Ammon's horn (tissue), 1 donor: ENCODE data around the gene SEMA6A.
A peak's percentile ranks its signal among the peaks of the same experiment; 100 is the strongest.

Source experiments
- DNase-seq: peaks from one replicate; pipeline ENCODE4 v3.0.0-alpha.2; 2016; ENCODE audit warnings: low spot score

SEMA6A gene

DNA sequence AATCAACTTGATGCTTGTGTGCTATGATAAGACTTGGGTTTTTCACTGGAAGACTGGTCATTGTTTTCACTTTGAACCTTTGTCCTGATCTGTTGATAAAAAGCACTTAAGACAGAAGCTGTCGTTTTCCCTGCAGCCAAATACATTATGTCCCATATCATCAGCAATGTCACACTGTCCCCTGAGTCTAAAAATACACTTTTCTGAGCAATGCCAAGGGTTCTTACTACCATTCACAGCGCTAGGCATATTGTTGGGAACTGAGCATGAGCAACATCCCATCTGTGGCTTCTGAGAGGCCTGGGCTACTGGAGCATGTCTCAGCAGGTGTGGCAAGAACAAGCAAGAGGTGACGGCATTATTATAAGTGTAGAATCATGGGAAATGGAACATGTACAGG is 81.8 kb downstream of the SEMA6A start:
- DNase-seq: no peak

DNA sequence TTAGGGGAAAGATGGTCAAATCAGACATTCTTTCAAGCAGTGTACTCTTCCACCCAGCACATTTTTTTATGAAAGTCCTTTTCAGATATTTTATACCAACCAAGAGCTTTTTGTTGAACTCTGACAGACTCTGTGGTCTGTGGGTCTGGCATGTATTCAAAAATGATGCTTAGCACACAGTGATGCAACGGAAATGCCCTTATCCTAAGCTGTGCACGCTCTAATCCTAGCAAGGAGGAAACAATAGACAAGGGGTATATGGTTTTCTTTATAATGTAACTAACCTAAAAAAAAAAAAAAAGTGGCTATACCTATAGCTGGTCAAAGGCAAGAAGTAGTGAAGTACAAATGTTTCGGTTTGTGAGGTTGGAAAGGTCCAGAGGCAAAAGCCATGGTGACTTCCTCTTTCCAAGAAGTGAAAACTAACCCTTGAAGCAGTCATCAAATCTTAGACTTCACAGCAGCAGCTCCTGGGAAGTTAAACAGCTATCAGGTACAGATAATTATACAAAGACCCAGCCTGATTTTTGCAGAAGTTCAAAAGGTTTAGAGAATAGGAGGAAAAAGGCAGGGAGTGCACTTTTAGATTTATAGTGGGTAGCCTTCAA is 82.5 kb downstream of the SEMA6A start:
- DNase-seq: peak; percentile 47

DNA sequence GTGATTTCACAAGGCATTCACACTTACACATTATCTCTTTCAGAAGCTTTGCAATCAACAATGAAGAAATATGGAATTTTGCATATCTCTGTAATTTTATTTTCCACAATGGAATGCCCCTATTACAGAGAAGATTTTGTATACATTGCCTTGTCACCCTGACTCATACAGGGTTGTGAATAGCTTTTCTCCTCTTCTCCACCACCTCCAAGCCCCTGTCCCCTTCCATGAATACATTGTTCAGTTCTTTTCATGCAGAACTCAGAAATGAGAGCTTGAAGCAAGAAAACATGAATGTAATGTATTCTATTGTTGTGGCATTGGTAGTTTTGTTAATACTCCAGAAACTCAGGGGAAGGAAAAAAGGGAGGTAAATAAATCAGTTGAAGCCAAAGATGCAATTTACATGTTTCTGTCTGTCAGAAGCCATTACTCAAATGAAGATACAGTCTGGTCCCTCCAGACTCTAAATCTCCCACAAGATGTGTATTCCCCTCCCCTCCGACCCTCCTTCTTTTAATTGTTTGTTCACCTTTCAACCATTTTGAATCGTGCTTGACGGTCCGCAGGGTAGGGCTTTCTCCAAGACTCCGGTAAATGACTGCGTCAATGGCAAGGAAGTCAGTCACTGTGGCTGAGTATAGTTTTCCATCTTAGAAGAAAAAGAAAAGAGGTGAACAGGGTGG is 86.1 kb downstream of the SEMA6A start:
- DNase-seq: no peak

DNA sequence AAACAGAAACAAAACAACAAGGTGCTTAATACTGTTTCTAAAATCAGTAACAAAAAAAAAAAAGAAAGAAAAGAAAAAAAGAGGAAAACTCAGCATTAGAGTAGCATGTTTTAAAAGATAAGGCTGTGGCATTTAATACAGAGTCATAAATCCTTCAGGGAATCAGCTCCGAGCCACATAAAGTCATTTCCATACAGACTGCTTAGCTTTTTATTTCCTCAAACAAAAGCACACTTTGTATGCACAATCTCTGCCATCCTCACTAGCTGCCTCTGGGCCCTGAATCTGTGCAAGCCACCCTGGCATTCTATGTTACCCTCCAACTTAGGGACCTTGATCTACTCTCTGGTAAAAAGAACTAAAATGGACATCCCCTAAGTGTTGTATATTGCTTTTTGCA is 87.6 kb downstream of the SEMA6A start:
- DNase-seq: peak; percentile 58

DNA sequence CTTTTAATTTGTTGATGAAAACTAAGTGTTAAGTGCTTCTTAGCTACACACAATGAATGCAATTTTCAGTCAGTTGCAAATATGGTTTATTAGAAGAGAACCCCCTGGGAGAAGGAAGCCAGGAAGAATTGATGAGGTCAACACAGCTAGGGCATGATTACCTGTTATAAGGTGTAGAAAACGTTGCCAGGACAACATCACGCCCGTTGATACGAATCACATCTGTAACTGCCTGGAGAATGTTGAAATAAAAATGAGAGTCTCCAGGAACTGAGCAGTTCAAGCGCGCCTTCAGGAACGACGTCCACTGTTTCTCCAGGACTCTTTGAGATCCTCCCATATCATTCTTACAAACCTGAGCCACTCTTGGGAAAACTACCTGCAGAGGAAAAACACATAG is 88.0 kb downstream of the SEMA6A start:
- DNase-seq: no peak

DNA sequence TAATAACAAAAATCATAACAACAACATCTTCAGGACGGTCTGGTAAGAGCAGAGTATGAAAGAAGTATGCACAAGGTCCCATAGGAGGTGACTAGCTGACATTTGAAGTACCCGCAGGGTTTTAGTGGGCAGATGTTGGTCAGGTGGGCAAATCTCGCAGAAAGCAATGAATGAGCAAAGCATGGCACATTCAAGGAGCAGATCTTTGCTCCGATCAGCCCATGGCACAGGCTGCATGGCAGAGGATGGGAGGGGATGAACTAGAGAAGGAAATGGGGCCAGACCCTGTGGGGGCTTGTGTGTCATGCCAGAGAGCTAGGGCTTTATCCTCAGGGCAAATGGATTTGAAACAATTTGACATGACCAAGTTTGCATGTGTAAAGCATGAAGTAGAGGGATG is 90.0 kb downstream of the SEMA6A start:
- no peak for DNase-seq

DNA sequence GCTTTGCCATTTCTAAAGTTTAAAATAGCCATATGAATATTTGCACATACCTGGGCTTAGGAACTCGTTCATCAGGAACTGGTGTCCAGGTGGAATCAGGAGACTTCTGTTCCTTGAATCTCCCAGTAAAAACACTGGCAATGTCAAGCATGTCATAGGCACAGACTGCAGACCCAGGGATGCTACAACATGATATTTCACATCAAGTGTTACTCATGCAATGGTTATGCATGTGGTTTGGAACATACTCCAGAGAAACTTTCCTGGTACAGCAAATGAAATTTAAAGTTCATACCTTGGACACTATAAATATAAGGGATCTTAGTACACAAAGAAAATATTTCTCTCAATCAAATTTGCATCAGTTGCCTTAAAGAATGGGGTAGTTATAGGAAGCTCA is 92.2 kb downstream of the SEMA6A start:
- no peak for DNase-seq

DNA sequence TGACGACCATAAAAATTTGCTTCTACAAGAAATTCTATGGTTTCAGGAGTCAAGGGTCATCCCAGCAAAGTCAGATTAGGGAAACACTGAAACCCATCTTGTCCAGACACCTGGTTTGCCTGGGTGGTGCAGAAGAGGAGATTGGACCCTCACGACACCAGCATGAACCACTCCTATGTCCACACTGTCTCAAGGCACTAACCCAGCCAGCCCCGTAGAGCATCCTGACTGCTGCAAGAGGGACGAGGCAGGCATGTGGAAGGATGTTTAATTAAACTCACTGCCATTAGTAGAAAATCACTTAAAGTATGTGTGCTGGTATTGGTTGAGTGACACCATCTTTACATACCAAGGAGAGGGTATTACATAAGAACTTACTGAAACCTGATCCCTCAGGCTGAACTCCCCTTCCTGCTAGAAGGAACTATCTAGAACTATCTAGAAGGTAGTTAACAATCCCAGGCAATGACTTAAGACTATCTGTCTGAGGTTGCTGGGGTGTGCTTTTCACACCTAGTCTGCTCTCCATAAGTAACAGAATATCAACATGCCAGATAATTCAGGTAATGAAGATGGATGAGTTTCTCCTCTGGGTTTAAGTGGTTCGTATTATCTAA is 93.6 kb downstream of the SEMA6A start:
- DNase-seq: no peak

DNA sequence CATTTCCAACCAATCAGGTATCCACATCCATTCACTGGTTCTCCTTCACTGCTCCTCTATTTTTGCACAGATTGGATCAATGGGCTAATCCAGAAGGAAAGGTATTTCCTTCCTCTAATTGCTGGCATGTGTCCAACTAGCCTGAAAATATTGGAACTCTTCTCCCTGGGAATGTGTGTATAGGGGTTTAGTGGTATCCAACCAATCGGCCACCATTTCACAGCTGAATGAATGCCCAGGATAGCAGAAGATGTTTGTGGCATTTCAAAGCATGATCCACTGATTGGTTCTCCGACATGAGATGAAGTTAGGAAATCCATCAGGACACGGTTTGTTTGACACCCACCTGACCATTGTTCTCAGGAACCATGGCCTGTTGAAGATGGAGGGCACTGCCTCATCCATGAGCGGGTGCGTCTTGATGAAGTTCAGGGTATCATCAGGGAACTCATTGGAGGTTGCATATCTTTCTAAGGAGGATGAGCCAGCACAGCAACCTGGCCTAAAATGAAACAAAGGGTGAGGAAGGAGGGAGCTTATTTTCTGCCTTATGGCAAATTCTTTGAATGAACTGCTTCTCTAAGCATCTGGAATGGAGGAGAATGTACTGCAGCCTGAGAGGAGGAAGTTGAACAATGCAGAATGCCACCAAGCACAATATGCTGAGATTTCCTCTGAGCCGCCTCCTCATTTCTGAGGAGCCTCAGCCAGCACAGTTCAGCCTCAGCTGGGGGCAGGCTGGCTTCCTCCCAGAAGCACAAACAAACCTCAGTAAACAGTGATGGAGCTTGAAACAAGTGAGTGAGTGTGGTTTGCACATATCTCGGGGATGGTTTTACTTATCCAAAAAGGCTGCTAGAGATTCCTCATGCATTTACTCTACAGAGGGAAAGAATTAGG is 94.6 kb downstream of the SEMA6A start:
- DNase-seq: peak; percentile 26

DNA sequence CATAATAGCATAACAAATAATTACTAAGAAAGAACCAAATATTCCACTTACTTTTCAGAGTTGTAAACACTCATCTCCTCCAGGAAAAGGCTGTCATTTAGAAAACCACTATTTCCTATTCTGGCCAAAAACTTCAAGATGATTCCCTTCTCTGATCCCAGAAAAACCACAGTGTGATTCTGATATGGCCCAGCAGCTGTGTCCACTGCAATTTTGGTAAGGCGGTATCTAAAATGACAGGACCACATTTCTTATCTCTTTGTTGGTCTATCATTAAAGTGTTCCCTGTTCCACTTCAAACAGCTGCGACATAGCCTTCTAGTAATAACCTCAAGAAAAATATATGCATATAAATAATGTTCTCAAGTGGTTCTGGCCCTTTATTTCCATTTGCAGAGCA is 96.1 kb downstream of the SEMA6A start:
- DNase-seq: no peak

DNA sequence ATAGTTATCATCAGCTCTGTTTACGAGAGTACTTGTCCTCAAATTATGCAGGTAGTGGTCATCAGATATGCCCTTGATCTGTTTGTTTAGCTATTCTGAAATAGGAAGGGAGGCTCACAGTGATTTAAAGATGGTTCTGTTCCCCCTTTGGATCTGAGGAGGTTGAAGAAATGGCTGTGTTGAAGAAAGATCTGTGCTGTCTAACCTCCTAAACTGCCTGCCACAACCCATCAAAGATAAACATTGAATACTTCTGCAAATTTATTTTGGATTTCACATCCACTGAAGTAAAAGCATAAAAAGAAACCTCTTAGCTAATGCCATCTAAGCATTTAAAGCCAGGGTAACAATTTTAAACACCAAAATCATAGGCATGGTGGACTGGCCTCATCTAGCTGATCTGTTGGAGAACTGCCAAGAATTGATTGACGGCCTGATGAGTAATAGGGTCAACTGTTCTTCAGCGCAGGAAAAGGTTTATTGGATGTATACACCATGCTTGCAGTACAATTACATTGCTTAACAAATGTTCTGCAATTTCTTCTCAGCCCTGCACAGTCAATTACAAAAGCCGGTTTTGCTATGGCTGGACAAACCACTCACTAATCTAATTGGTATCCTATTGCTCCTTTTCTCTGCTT is 97.6 kb downstream of the SEMA6A start:
- no peak for DNase-seq

DNA sequence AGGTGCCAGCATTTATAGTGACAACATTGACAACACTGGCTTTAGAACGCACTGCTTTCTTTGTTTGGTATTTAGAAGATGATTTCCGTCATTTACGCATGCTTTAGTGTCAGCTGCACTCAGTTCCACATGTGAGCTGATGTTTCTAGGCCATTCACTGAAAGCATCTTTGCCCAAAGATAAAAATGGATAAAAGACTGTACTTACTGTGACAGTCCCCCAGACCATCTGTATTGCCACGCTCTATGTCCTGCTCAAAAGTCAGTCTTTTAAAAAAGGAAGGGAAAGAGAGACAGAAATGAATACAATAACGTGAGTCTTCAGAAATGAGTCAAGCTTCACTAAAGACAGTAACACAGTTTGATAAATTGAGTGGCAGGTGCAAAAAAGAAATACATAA is 99.3 kb downstream of the SEMA6A start:
- DNase-seq: no peak

DNA sequence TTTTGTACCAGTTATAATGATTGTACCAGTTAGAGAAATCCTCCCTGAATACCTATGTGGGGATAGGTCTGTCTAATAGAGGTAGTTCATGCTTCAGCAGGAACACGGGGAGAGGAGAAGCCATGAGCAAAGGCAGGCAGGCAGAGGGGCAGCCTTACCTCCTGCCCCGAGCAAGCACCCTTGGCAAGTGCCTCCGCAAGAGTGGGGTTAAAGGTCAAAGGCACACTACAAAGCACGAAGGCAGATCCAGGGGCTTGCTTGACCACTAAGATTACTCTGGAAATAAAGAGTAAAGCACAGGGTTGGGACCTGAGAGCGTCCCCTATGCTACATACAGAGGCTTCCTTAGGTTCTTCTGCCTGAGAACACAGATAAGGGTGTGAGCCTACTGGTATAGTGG is 100.9 kb downstream of the SEMA6A start:
- DNase-seq: no peak

DNA sequence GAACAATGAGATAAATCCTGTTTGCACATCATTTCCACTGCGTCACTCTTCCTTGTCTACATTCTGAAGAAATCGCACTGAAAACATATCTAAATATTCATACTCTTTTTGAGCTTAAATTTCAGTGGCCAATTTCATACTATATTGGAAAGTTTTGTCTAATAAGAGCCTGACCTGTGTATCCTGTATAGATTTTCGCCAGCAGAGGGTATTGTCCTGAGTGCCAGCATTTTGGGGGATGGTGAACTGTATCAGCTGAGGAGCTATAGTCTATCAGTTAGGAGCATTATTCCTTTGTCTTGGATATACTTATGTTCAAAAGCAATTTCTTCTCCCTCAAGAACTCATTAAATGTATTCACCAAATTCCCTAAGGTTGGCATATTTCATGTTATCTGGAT is 102.3 kb downstream of the SEMA6A start:
- no peak for DNase-seq

DNA sequence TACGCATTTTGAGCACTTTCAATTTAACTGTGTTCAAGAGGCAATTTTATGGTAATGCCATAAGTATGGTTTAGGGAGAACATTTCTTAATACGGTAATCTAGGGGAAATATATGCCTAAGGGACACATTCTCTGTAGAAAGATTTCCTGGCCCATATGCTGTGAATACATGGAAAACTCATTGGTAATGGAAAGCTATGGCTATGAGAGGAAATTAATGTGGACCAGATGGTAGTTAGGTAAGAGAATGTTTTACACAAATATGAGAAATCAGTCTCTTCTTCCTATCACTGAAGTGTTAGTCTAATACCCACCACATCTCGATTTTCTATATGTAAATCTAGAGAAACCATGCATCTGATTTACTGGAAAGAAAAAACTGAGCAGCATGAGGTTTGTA is 105.0 kb downstream of the SEMA6A start:
- no peak for DNase-seq

DNA sequence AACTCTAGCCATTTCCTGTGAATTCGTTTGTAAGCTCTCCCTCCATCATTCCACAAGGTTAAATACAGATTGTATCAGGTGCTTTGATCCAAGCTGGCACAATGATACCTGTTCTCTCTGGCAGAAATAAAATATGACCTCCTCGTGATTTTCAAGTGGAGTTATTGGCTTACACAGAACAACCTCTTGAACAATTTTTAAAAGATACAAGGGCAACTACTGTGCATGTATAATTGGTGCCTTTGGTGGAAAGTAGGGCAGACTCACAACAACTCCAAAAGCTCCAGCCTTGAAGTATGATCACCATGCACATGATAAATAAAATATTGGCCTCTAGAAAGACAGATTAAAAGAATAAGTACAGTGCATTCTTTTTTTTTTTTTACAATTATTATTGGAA is 106.0 kb downstream of the SEMA6A start:
- DNase-seq: no peak

DNA sequence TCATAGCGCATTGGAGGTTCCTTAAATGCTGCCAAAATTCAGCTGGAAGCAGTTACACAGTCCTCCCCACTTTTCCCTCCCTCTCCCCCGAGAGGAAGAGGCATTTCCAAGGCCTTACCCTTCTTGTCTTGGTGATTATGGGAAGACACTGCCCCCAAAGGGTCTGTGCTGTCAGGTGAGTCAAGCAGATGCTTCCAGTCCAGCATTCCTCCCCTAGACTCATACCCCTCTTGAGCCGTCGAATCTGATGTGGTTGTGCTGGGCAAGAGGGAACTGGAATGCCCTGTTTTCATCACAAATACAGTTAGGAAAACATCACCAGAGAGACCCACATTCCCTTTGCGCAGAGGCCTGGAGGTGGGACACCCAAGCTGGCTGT is 107.2 kb downstream of the SEMA6A start:
- no peak for DNase-seq

DNA sequence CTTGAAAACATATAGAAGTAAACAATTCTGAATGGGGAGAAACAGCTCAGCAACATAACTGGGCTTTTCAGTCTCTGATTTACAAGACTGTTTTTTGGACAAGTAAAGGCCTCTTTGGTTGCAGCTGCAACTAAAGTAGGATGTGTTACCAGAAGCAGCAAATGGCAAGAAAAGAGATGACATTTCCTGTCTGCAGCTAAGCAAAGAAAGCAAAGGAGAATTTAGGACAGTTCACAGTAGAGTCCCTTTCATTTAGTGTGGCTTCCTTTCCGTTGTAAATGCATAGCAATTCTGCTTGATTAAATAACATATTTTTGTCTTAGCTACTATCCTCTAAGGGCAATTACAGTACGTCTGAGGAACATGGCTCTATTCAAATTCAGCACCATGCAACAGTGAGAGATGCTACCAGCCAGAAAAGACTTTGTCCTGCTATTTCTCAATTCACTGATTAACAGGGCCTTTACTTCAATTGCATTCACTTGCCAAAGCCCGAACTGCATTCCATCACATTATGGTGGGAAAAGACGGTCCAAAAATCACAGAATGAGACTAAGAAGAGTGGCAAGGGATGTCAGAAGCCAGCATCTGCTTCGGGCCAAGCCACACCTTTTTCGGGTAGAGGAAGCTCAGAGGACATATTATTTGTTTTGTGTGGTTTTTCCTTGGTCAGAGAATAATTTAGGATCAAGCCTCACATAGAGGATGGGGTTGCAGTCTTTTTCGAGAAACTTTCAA is 107.7 kb downstream of the SEMA6A start:
- peak; percentile 21 for DNase-seq

DNA sequence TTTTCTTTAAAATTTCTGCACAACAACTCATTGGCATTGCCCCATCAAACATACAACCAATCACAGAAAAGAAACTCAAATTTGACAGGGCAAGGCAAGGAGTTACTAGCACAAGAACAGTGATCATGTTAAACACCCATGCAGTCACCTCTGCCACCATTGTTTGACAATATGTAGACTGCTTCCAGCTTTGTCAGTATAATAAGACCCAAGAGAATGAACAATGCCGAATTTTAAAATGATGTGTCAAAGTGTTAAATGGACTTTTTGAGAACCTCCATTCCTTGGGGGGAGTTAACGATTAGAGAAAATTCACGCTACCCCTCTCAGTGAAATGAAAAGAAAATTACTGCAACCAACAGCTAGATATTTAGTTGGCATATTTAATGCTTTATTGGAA is 109.2 kb downstream of the SEMA6A start:
- no peak for DNase-seq

DNA sequence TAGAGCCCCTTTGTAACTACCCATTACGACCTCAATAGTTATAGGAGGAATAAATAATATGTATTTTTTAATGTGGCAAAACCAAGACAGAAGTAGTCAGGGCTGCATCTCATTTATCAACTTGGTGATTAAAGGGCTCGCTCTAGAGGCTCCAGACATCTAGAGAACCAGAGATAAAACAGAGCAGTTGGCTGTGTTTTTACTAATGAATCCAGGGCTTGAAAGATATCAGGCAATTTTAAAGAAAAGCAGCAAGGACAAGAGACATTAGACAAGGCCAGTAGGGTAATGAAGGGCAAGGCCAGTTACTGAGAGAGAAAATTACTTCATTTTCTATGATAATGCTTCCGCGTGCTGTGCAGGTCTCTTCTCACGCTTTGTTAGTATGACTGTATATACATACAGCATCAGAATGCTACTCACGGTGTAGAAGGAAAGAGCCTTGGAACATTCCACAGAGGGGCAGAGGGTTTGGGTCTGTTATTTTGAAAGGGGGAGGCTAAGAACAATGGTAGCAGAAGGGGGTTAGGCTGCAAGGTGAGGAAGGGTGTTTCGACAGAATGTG is 110.4 kb downstream of the SEMA6A start:
- no peak for DNase-seq

DNA sequence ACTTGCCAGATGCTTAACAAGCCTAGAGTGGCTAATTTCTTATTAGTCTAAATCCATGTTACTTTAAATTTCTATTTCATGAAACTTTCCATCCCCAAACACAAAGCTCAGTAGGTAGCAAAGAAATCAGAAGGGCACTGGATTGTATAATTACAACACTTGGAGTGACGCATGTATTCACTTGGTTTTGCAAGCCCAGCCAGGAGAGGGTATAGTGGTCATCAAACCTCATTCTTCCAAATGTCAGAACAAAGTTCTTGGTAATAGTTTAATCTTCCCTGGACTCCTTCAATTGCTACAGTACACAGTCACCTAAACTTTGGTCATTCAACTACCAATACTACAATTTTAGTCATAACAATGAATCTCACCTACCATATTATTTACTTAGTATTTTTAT is 112.1 kb downstream of the SEMA6A start:
- DNase-seq: no peak
